Measurements from ENCODE around the gene UPK1B.
A peak's percentile ranks its signal among the peaks of the same experiment; 100 is the strongest.
"Not testable (repeated sequence)": the region's sequence is repeated elsewhere in the genome, so short reads cannot be mapped to it uniquely, and the experiment has no call there.

UPK1B gene

GRCh38 chr3:119225121-119225520, 51.7 kb downstream of the UPK1B start:
- DNase-seq (ENCODE audit: low spot score): no peak

- DNase-seq (ENCODE audit: low spot score): no peak
Measured at GRCh38 chr3:119227070-119227850, 53.9 kb downstream of the UPK1B start.

DNA sequence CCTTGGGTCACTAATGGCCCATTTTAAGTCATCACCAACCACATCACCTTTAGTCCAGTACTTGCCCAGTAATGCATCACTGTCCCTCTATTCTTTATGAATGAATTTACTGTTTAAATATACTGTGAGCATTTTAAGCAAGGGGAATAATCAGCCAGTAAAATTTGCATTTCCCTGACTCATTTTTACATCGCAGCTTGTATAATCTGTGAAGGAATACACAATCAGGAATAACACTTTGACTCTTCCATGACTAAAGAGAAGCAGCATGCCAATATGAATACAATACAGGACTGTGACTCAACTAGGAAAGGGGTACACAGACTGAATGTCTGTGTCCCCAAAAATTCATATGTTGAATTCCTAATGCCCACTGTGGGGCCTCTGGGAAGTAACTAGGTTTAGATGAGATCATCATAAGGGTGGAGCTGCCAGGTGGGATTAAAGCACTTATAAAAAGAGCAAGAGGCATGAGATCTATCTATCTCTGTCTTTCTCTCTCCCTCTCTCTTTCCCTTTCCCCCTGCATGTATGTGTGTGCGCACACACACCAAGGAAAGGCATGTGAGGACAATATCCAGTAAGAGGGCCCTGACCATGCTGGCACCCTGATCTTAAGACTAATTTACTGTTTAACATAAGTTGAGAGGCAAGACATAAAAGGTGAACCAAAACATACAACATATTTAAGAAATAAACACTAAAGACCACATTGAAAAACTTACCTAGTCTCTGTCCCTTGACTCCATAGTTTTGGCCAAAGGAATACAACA, 55.2 kb downstream of the UPK1B start:
- no peak for DNase-seq (ENCODE audit: low spot score)

GRCh38 chr3:119229190-119229589, 55.8 kb downstream of the UPK1B start:
- no peak for DNase-seq (ENCODE audit: low spot score)

DNA sequence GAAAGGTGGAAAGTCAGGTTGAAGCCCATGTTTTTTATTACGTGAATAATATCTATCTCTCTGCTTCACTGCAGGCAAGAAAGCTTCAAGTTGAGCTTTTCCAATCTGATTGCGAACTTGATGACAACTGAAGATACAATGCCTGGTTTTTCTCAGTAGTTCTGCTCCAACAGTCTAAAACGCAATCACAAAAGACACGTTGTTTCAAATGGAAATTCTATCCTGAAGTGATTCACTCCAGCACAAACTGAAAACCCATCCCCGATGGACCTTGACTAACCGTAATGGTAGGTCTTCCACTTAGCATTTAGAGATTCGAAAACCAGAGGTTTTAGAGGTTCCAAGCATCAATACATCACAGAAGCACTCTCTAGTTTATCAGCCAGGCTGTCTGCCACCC, 56.7 kb downstream of the UPK1B start:
- no peak for DNase-seq (ENCODE audit: low spot score)

- DNase-seq (ENCODE audit: low spot score): no peak
Measured at GRCh38 chr3:119230745-119231144, 57.3 kb downstream of the UPK1B start.

GRCh38 chr3:119234610-119235009, 61.2 kb downstream of the UPK1B start:
- DNase-seq (ENCODE audit: low spot score): no peak

DNA sequence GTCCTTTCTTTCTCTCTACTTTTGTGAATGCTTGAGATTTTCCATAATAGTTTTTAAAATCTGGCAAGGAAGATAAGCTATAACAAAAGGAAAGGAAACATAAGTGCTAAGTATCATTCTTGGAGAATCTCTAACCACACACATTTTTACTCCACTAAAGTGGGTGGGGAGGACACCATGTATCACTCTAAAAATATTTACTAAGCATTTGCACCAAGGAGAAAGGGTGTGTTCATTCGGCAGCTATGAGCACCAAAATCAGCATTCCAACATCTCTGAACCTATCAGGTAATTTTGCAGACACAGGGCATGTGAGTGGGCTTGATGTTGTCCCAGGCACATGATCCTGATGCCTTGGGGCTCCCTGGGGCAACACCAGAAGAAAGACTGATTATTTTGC, 61.8 kb downstream of the UPK1B start:
- DNase-seq (ENCODE audit: low spot score): no peak

- no peak for DNase-seq (ENCODE audit: low spot score)
Measured at GRCh38 chr3:119236756-119237155, 63.4 kb downstream of the UPK1B start.

- DNase-seq (ENCODE audit: low spot score): no peak
Measured at GRCh38 chr3:119237299-119237698, 63.9 kb downstream of the UPK1B start.

- DNase-seq (ENCODE audit: low spot score): no peak
Measured at GRCh38 chr3:119238363-119238762, 65.0 kb downstream of the UPK1B start.

DNA sequence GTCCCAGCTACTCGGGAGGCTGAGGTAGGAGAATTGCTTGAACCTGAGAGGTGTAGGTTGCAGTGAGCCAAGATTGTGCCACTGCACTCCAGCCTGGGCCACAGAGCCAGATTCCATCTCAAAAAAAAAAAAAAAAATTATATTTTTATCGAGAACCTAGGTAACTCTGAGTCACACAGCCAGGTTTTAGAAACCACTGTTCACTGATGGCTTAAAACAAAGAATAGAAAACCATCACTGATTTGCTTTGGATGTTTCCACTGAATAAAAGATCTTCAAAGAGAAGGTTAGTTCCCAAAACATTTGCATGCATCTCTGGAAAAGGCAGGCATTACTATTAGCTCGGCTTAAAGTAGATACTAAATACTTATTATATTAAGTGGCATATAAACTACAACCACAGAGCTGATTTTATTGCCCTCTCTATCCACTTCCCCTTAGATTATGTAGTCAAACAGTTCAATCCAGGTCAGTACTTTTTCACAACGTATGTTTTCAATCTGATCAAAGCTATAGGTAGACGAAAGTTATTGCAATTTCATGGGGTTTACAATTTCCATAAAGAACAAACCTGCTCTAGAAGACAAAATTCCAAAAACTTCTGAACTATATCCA, 65.9 kb downstream of the UPK1B start:
- no peak for DNase-seq (ENCODE audit: low spot score)

- peak; percentile 35 for DNase-seq (ENCODE audit: low spot score)
Measured at GRCh38 chr3:119240101-119240590, 66.7 kb downstream of the UPK1B start.

GRCh38 chr3:119240591-119241434, 67.4 kb downstream of the UPK1B start, which contains the start of gene B4GALT4:
Gene B4GALT4, minus strand, starts transcription at chr3:119240878. Its CDS starts 10,779 bp downstream, at chr3:119230099.
- DNase-seq (ENCODE audit: low spot score): peak; percentile 89

- DNase-seq (ENCODE audit: low spot score): not testable (repeated sequence)
Measured at GRCh38 chr3:119242387-119243057, 69.1 kb downstream of the UPK1B start.

GRCh38 chr3:119243058-119243529, 69.7 kb downstream of the UPK1B start:
- DNase-seq (ENCODE audit: low spot score): not testable (repeated sequence)

DNA sequence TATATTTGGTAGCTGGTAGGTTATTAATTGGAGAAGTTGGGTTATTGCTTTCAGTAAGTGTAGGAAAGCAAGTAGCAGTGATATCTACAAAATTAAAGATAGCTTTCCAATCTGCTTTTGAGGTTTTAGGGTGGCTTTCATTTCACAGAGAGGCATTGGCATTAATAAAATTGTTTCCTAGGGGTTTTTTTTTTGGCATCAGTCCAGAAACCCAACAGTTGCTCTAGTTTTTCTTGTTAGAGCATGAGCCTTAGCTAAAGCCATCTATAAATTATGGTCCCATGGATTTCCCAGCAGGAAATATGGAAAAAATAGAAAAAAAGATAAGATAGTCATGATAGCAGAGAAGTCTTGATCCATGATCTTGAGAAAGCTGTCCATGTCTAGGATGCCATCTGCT, 70.3 kb downstream of the UPK1B start:
- no peak for DNase-seq (ENCODE audit: low spot score)

- DNase-seq (ENCODE audit: low spot score): no peak
Measured at GRCh38 chr3:119245778-119246177, 72.4 kb downstream of the UPK1B start.
